Stimulated activated CD8-positive, alpha-beta memory T cell treated with anti-CD3 and anti-CD28 coated beads, Interleukin-7, amount 100 ng/mL, for 4 hours (primary cell): ENCODE data around the gene METRN.
"Not testable (repeated sequence)": the region's sequence is repeated elsewhere in the genome, so short reads cannot be mapped to it uniquely, and the experiment has no call there.

Experiments
- DNase-seq, 2 donors: peaks; one replicate each; pipeline ENCODE4 v3.0.0-alpha.2; 2020; ENCODE audit warnings: low read depth in 2 of 2

METRN gene

GRCh38 chr16:709566-710499 lies 5.1 kb upstream of the METRN start:
- DNase-seq = no peak

DNA sequence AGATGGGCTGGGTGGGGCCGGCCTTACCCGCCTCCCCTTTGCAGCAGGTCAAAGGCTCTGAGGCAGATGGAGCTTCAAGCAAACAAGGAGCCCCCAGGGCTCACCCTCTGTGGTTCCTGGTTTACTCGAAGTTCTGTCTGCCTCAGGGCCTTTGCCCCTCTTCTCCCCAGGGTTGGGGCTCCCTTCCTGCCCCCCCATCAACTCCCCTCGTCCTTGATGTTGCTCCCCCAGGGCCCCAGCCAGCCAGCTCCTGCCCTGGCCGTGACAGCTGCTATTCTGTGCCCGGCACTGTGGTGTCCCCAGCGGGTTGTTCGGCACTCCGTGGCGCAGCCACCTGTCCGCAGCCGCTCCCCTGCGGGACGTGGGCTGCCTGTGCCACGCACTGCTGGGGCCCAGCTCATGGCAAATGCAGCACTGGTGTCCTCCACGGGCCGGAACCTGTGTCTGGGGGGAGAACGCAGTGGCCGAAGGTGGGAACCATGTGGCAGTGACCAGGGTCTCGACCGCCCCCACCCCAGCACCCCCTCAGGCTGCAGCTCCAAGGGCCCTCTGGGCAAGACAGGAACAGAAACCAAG lies 4.3 kb upstream of the METRN start:
- no peak for DNase-seq

GRCh38 chr16:711084-711483 lies 3.8 kb upstream of the METRN start:
- DNase-seq = no peak

- DNase-seq = peak; percentile 45 to 66
These were observed 3.2 kb upstream of the METRN start for GRCh38 chr16:711548-712320.

DNA sequence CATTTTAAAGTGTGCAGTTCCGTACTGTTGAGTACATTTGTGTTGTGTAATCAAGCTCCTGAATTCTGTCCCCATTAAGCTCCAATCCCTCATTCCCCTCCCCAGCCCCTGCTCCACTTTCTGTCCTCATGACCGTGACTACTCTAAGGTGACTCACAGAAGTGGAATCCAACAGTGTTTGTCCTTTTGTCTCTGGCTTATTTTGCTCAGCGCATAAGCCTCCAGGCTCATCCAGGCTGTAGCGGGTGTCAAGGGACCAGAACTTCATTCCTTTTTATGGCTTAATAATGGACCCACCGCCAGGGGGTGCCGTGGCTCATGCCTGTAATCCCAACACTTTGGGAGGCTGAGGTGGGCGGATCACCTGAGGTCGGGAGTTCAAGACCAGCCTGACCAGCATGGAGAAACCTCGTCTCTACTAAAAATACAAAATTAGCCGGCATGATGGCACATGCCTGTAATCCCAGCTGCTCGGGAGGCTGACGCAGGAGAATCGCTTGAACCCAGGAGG lies 2.1 kb upstream of the METRN start:
- DNase-seq = not testable (repeated sequence)

DNA sequence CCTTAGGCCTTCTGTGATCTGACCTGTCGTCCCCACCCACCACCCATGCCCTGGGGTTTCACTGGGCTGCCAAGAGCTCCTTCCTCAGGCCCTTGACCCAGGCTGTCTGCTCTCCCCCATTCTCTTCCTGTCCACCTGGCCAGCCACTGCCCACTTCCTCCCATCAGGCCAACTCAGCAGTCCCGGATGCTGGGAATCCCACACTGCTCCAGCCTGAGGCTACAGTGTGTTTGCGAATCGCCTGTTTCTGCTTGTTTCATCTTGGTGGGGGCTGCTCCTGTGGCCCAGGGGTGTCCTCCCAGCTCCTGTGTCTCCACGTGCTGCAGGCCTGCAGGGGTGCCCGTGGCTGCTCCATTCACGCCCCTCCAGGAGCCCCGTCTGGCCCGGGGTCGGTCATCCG lies 839 bp upstream of the METRN start:
- no peak for DNase-seq

DNA sequence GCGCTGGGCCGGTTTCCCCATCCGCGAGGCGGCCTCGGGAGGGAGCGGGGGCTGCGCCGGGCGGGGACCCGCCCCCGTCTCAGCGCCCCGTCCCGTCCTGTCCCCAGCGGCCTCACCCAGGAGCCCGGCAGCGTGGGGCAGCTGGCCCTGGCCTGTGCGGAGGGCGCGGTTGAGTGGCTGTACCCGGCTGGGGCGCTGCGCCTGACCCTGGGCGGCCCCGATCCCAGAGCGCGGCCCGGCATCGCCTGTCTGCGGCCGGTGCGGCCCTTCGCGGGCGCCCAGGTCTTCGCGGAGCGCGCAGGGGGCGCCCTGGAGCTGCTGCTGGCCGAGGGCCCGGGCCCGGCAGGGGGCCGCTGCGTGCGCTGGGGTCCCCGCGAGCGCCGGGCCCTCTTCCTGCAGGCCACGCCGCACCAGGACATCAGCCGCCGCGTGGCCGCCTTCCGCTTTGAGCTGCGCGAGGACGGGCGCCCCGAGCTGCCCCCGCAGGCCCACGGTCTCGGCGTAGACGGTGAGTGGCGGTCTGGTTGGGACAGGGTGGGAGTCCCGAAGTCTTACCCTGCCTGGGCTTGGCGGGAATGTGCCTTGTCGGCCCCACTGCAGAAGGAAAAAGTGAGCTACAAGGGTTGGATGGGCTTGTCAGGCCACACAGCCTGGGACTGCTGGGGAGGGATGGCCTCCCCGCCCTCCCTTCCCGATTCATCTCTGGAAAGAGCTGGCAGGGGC lies 720 bp downstream of the METRN start:
- no peak for DNase-seq

DNA sequence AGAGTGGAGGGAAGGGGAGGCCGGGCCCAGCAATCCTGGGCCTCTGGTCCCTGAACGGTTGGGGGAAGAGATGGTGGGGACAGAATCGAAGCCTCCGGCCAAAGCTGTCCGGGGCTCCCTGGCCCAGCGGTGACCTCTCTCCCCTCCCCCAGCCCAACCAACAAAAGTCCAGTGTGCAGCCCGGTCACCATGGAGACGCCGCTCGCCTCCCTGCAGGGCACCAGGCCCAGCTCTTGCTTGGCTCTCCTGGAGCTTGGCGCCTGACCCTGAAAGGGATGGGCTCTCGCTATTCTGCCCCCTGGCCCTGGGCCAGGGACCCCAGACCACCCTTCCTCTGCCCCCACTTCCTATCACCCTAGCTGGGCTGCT lies 1.3 kb downstream of the METRN start:
- DNase-seq = no peak

DNA sequence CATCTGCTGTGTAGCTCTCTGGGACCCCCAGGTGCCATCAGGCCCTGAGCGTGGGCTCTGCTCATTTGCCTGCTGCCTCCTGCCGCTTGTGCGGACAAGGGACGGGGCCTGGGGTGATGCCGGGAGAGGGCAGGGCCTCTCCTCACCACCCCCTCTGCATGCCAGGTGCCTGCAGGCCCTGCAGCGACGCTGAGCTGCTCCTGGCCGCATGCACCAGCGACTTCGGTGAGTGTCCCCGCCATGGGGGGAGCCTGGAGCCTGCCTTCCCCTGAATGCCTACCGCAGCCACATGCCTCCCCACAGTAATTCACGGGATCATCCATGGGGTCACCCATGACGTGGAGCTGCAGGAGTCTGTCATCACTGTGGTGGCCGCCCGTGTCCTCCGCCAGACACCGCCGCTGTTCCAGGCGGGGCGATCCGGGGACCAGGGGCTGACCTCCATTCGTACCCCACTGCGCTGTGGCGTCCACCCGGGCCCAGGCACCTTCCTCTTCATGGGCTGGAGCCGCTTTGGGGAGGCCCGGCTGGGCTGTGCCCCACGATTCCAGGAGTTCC lies 1.9 kb downstream of the METRN start:
- DNase-seq = no peak

DNA sequence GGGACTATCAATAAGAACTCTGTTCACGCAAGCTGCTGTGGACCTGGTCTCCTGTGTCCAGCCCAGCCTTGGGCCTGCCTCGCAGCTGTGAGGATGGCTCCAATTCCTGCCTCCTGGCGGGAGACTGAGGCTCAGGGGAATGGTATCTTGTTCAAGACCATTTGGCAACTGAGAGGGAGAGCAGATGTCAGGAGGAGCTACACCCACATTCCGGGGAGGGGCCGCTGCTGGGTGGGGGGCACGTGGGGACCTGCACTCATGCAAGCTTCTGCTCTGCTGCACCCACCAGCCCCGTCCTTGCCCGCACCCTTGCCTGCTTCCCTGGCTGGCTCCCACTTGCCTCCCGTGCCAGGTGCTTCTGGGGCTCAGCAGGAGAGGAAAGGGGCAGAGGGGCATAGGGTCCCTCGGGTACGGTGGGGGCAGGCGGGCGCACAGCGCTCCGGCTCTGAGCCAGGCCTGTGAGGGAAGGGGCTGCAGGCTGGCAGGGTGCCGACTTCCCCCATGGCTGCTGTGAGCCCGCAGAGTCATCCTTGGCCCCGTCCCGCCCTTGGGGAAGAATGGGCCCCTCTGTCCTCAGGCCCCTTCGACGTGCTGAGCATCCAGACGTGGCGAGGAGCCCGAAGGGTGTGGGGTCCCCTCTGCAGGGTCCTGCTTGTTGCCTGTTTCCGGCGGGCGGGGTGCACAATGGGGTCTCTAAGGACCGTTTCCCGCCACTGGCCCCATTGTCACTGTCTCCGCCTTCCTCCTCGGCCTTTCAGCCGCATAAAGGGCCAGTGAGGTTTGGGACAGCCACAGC lies 2.7 kb downstream of the METRN start:
- DNase-seq = no peak

DNA sequence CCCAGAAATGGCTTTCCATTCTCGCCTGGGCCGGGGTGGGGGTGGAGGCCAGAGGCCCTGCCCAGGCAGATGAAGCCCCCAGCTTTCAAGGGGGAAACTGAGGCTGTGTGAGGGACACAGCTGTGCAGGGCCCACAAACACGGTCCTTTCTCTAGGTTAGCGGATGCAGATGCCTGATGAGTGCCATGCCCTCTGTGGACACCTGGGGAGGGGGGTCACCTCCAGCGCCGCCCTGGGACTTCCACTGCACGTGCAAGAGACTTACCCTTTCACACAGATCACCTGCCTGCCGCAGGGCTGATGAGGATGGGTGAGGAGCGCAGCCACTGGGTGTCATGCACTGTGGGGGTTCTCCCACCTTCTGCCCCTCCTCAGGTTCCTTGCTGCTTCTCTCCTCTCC lies 3.5 kb downstream of the METRN start:
- no peak for DNase-seq

GRCh38 chr16:718922-719321 lies 4.0 kb downstream of the METRN start:
- DNase-seq = no peak

DNA sequence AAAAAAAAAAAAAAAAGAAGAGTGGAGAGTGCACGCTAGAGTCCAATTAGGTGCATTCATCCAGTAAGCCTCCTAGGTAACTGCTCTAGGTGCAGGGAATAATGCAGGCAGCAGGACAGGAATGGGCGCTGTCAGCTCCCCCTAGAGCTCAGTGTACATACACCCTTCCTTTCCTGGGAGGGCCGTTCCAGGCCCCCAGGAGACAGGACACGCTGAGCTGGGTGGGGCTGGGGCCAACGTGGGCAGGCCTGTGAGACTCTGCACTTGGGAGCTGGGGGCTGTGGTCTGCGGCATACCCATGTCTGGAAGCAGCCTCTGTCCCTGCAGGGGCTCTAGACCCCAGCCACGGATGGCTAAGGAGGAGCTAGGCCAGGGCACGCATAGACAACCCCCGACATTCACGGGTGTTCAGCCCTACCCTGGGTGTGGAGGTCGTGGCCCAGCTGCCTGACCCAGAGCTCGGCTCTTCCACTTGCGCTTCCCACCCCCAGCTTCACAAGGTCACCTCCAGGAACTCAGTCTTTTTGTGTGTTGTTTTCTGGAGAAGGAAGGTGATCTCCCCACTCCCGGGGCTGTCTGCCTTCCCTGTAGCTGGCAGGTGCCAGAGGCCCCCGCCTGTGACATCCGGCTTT lies 5.0 kb downstream of the METRN start:
- no peak for DNase-seq

GRCh38 chr16:720447-720989 lies 5.6 kb downstream of the METRN start:
- peak in 1 of 2 donors; percentile 40 for DNase-seq

DNA sequence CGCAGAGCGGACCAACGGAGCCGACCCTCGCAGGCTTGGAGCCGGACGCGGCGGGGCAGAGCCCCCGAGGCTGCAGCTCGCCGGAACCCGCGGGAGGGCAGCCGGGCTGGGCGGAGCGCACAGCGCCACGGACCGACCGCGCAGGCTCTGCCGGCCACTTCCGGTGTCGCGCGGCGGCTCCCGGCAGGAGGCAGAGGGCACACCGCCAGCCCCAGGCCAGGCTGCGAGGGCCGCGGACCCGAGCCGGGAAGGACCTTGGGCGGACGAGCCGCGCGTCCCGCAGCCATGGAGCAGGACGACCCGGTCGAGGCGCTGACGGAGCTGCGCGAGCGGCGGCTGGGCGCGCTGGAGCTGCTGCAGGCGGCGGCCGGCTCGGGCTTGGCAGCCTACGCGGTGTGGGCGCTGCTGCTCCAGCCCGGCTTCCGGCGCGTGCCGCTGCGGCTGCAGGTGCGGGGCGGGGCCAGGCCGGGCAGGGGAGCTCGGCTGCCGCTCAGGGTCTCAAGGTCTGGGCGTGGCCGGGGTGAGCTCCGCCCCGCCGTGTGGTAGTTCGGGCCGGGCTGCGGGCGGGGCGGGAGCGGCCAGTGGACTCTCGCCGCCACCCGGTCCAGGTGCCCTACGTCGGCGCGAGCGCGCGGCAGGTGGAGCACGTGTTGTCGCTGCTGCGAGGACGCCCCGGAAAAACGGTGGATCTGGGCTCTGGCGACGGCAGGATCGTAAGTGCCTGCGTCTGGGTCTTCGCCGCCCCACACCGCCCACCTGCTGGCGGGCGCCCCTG lies 6.3 kb downstream of the METRN start, which contains the start of gene ANTKMT:
ANTKMT (plus strand) TSS at position 157 of the 775 bp plus-strand sequence; CDS start at position 286, 129 bp downstream.
- DNase-seq = peak in 1 of 2 donors; percentile 73

GRCh38 chr16:721765-722540 lies 7.0 kb downstream of the METRN start:
- DNase-seq = no peak

GRCh38 chr16:722835-723633 lies 8.1 kb downstream of the METRN start:
- DNase-seq = no peak
